Inflammatory macrophage treated with lipopolysaccharide for 4 hours (primary cell): Measurements from ENCODE around the gene SLC39A3.

Source experiments
- DNase-seq: peaks from one replicate; pipeline ENCODE4 v3.0.0-alpha.2; 2020

The SLC39A3 gene

GRCh38 chr19:2739602-2740313 is at the start of gene SLC39A3:
TSS of gene SLC39A3 (minus strand) at chr19:2740017. CDS start at chr19:2737257, 2,760 bp downstream.
- peak; percentile 99 for DNase-seq

- no peak for DNase-seq
Observed at GRCh38 chr19:2788237-2788636, 48.4 kb upstream of the SLC39A3 start.

GRCh38 chr19:2787115-2787514 is 47.3 kb upstream of the SLC39A3 start:
- no peak for DNase-seq

GRCh38 chr19:2785244-2785997 is 45.6 kb upstream of the SLC39A3 start, which contains the start of gene THOP1:
TSS of gene THOP1 (plus strand) at chr19:2785503. CDS start at chr19:2785663, 160 bp downstream.
- DNase-seq = peak; percentile 100

DNA sequence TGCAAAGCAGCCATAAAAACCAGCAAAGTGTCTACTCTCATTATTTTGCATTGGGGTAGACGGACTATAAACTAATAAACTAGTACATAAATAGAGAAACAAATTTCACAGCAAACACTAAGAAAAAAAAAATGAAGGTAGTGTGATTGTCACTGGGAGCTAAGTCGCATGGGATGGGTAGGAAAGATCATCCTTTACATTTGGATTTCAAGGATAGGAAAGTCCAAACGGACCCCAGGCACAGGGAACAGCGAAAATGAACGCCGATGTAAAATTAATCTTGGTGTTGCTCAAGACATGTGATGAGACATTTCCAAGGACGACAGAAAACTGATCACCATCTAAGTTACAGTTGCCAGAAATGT is 43.9 kb upstream of the SLC39A3 start:
- no peak for DNase-seq

DNA sequence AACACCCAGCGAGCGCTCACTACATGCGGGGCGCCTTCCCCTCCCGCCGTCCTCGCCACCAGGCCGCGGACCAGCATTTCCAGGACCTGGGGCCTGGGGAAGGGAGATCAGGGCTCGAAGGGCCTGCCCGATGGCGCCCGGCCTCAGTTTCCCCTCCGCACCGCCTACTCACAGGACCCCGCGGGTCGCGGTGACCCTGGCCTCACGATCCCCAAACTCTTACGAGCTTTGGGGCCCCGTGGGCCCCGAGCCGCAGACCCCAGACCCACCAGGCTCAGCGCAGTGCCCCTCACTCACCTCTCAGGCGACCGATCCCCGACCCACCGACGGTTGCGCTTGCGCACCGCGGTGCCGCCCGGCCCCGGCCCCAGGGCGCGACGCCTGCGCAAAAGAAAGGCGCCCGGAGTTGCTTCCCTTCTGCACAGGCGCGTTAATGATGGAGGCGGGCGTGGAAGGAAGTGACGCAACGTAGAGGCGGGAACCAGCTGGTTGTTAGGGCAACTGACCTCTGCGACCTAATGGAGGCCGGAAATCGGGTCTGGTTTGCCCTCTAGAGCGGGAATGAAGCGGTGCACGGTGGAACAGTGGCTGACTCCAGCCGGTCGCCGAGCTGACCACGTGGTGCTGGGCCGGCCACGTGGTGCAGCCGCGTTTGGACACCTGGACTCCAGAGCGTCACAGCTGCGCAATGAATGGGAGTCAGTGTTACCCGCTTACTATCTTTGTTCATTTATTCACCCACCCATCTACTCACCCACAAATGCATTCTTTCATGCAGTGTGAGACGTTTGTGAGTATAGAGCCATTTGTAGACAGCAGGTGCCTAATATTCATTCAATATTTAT is 43.3 kb upstream of the SLC39A3 start, which contains the start of gene SGTA:
SGTA (minus strand) TSS at position 338 of the 845 bp plus-strand sequence. CDS start 14,205 bp downstream, outside the sequence.
- peak; percentile 100 for DNase-seq

- peak; percentile 31 for DNase-seq
Observed at GRCh38 chr19:2782329-2782935, 42.6 kb upstream of the SLC39A3 start.

GRCh38 chr19:2780284-2780683 is 40.5 kb upstream of the SLC39A3 start:
- DNase-seq = no peak

DNA sequence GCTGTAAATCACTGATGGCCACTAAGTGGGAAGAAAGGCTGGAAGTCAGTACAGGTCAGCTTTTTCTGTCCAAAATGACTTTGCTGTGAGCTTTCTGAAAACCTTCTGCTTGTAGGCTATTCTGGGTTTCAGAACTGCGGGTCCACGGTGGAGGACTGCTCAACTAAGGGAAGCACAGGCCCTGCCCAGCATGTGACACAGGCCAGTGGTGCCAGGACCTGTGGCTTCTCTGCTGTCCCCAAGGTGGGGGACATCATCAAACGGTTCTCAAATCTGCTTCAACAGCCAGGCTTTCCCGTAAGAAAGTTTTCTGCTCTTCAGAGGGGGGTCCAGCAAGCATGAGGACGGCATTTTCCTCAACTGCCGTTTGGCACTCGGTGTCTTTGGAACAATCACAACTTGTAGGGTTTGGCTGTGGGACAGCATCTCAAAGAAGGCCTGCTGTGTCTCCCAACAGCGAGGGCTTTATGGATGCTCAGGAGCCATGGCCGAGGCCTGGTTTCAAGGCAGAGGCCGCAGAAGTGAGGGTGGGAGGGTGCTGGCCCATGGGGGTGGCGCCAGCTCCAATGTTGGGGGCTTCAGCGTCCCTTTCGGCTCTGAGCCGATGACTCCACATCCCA is 39.4 kb upstream of the SLC39A3 start:
- DNase-seq = no peak

- no peak for DNase-seq
Observed at GRCh38 chr19:2777952-2778683, 38.3 kb upstream of the SLC39A3 start.

DNA sequence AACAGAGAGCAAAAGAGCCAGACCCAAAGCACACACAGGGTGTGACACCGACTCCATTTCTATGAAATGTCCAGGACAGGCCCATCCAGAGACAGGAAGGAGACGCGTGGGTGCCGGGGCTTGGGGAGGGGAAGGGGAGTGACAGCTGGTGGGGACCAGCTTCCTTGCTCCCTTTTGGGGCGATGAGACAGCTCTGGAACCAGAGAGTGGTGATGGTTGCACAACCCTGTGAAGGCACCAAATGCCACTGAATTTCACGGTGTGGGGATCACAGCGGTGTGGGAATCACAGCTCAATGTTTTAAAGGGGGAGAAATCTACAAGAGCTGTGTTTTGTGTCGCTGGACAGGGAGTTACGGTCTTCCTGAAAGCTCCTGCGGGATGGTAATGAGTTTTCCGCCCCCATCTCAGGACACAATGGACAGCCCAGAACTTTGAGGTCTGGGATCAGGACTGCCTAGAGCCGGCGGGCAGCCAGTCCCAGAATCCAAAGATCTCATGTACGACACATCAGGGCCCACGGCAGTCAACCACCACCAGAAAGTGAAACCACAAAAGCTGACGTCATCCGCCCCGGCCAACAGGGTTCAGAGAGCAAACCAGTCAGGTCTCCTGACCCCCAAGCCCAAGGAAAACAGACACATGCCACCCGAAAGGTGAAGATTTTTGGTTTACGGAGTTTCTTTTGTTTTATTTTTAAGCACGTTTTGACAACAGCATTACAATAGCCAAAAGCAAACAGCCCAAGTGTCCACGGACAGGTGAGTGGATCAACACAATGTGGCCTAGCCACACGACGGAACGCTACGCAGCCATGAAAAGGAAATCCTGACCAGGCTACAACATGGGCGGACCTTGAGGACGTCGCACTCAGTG is 36.0 kb upstream of the SLC39A3 start:
- DNase-seq = peak; percentile 96

GRCh38 chr19:2774953-2775555 is 35.2 kb upstream of the SLC39A3 start:
- peak; percentile 94 for DNase-seq

- DNase-seq = no peak
Observed at GRCh38 chr19:2774083-2774679, 34.4 kb upstream of the SLC39A3 start.

DNA sequence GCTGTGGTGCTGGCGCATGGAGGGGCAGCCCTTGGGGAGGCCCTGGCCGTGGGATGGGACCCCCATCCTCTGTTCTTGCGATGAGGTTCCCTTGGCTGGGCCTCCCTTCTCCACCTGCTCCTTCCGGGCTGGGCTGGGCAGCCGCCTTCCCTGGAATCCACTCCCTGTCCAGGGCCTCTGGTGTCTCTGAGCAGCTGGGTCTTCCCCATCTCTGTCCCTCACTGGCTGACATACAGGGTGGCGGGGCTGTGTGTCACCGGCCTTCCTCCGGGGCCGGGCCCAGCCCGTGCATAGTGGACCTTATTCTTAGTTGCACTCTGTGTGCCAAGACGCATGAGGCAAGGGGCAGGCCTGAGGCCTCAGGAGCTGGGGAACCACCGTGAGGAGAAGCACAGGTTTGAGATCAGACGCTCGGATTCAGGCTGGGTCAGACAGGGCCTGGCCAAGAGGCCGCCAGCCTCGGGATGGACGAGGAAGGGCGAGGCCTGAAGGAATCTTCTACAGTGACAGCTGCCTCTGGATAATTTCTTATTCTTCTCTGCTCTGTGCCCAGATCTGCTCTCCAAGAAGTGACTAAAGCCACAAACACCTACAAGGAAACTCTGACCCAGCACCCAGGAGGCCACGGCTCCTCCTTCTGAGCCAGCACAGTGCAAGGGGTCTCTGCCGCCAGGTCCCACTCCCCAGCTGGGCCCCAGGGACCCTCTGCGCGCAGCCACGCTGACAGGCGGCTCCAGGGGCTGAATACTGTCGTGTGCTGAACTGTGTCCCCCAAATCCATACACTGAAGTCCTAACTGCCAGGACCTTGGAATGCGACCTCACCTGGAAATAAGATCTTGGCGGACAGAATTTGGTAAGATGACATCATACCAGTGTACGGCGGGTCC is 32.2 kb upstream of the SLC39A3 start:
- peak; percentile 36 for DNase-seq

DNA sequence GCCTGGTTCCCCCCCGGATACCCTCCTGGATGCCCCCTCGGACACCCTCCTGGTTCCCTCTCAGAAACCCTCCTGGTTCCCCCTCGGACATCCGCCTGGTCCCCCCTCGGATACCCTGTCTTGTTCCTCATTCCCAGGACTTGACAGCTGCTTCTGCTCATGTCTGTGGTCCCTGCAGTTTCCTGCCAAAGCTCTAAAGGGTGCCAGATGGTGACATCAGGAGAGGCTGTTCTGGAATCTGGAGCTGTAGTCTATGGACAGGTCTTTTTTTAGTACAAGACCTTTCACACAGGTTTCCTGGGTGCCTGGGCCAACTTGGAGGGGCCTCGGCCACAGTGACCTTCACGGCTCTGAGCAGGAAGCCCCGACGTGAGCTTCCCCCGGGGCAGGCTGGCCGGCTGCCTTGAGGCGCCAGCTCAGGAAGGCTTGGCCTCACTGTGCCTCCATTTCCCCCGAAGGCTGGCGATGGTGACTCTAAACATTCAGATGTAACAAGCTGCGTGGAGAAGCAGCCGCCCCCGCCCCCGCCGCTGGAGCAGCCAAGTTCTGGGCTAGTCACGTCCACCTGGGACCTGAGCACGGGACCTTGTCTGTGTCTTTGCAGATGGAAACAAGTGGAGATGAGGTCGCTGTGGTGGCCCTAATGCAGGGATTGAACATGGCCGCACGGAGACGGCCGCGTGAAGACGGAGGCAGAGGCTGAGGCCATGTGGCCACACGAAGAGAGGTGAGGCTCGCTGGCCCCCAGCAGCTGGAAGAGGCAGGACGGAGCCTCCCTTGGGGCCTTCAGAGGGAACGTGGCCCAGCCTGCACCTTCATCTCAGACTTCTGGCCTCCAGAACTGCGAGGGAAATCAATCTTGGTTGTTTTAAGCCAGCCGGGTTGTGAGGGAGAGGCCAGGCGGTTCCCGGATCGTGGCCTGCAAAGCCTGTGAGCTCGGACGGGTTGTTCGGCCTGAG is 30.5 kb upstream of the SLC39A3 start:
- DNase-seq = peak; percentile 39

GRCh38 chr19:2769218-2769617 is 29.4 kb upstream of the SLC39A3 start:
- no peak for DNase-seq
